B cell (primary cell): ENCODE data around the gene AGBL4. TPM values are rescaled to one million over a fixed set of nuclear protein-coding genes. Genes with fewer than 3 reads are reported as not detected.

ENCODE experiments used
- ATAC-seq: fragments of 200-7000 bp; cut with Tn5 transposase; one replicate; pipeline ENCODE4 v1.10.0; 2021; ENCODE audit warnings: low read depth, mild to moderate bottlenecking, moderate number of reproducible peaks, moderate library complexity
- CTCF ChIA-PET: fragments of 350-600 bp; sonication (Branson Sonifier 250); formaldehyde crosslinking; loops from one replicate; lab custom pipeline; 2021; ENCODE audit warnings: antibody characterized with exemption, inconsistent platforms; lab: Charles Lee
- POLR2A ChIA-PET: fragments of 350-600 bp; sonication (Branson Sonifier 250); formaldehyde crosslinking; loops from one replicate; lab custom pipeline; 2021; ENCODE audit warnings: antibody characterized with exemption; lab: Charles Lee
- DNase-seq: peaks from one replicate; pipeline ENCODE4 v3.0.0; 2013
- H2AFZ ChIP-seq: 2 replicates; pipeline ENCODE4 v1.6.1; 2012; ENCODE audit warnings: mild to moderate bottlenecking, low read depth, low read length; ENCODE audit not compliant: insufficient read depth, poor library complexity, severe bottlenecking
- H3K27ac ChIP-seq, 2 donors: 1 replicate in 1 of 2; 2 replicates in 1 of 2; pipeline ENCODE4 v1.5.1; 2012 to 2013; ENCODE audit warnings: low read length in 2 of 2, mild to moderate bottlenecking in 2 of 2, moderate library complexity in 1 of 2
- H3K27me3 ChIP-seq, 4 experiments: fragments of 200-600 bp in 1 of 4; sonication (generic) in 1 of 4; replicated peaks in 1 of 4; 1 replicate in 2 of 4; 2 replicates in 2 of 4; pipeline versions ENCODE4 v1.6.1 to v1.7.0; 2013 to 2016; ENCODE audit warnings: low read length in 3 of 4, mild to moderate bottlenecking in 2 of 4, mixed read lengths in 1 of 4, moderate library complexity in 1 of 4; ENCODE audit not compliant: insufficient read depth in 4 of 4, control insufficient read depth in 3 of 4; ENCODE audit errors: control extremely low read depth in 1 of 4
- H3K36me3 ChIP-seq, 2 experiments: replicated peaks in 1 of 2; 1 replicate in 1 of 2; 2 replicates in 1 of 2; pipeline versions ENCODE4 v1.6.1 to v1.7.1; 2013; ENCODE audit warnings: low read length in 1 of 2; ENCODE audit not compliant: insufficient read depth in 2 of 2, control insufficient read depth in 1 of 2; ENCODE audit errors: control extremely low read depth in 1 of 2, extremely low read depth in 1 of 2
- H3K4me1 ChIP-seq, 2 donors: fragments of 200-600 bp in 1 of 2; sonication (generic) in 1 of 2; 1 replicate in 1 of 2; 2 replicates in 1 of 2; pipeline versions ENCODE4 v1.5.1 to v1.6.1; 2013 to 2017; ENCODE audit warnings: low read length in 2 of 2; ENCODE audit not compliant: control insufficient read depth in 2 of 2, insufficient read depth in 2 of 2
- H3K4me2 ChIP-seq: replicated peaks from 2 replicates; pipeline ENCODE3; 2012; ENCODE audit warnings: mild to moderate bottlenecking, low read depth, low read length; ENCODE audit not compliant: poor library complexity, severe bottlenecking
- H3K4me3 ChIP-seq, 5 experiments: fragments of 200-600 bp in 1 of 5; sonication (generic) in 1 of 5; 1 replicate in 3 of 5; 2 replicates in 2 of 5; pipeline versions ENCODE4 v1.5.1 to v1.7.0; 2011 to 2016; ENCODE audit warnings: low read length in 4 of 5, mild to moderate bottlenecking in 4 of 5, low read depth in 2 of 5, control low read depth in 1 of 5, moderate library complexity in 1 of 5; ENCODE audit not compliant: insufficient read depth in 1 of 5; ENCODE audit errors: control extremely low read depth in 1 of 5, extremely low read depth in 1 of 5
- H3K79me2 ChIP-seq: fragments of 200-600 bp; sonication (generic); one replicate; pipeline ENCODE4 v1.6.0; 2016; ENCODE audit warnings: low read length; ENCODE audit not compliant: control insufficient read depth, insufficient read depth
- H3K9ac ChIP-seq: fragments of 200-600 bp; sonication (generic); 2 replicates; pipeline ENCODE4 v1.6.1; 2017; ENCODE audit warnings: mild to moderate bottlenecking, low read length, moderate library complexity
- H3K9me3 ChIP-seq, 3 donors: one replicate each; pipeline versions ENCODE4 v1.6.1 to v1.7.1; 2013; ENCODE audit warnings: low read length in 2 of 3; ENCODE audit not compliant: control insufficient read depth in 2 of 3, insufficient read depth in 1 of 3; ENCODE audit errors: control extremely low read depth in 1 of 3
- H4K20me1 ChIP-seq: 2 replicates; pipeline ENCODE4 v1.6.0; 2012; ENCODE audit warnings: mild to moderate bottlenecking, low read length; ENCODE audit not compliant: insufficient read depth, control insufficient read depth, poor library complexity, severe bottlenecking
- H3K27ac Mint-ChIP-seq: one replicate; pipeline ENCODE4 v1.8.0; 2021; ENCODE audit warnings: mixed read lengths
- H3K27me3 Mint-ChIP-seq: one replicate; pipeline ENCODE4 v1.8.0; 2021; ENCODE audit warnings: mixed read lengths
- H3K4me1 Mint-ChIP-seq: one replicate; pipeline ENCODE4 v1.8.0; 2021; ENCODE audit warnings: mixed read lengths
- H3K4me3 Mint-ChIP-seq: one replicate; pipeline ENCODE4 v1.8.0; 2021; ENCODE audit warnings: mixed read lengths
- H3K9me3 Mint-ChIP-seq: one replicate; pipeline ENCODE4 v1.8.0; 2022; ENCODE audit warnings: mixed read lengths; ENCODE audit not compliant: insufficient read depth
- CTCF ChIP-seq: fragments of 200-600 bp; IDR thresholded peaks from one replicate; pipeline ENCODE4 v1.8.0; 2022; ENCODE audit warnings: antibody characterized with exemption, mild to moderate bottlenecking
- EZH2 ChIP-seq: IDR thresholded peaks from 2 replicates; pipeline ENCODE4 v1.6.1; 2012; ENCODE audit warnings: borderline replicate concordance, low read depth, mild to moderate bottlenecking, moderate library complexity, low read length; ENCODE audit not compliant: insufficient read depth, poor library complexity, severe bottlenecking
- WGBS: methylation state at CpG from one replicate; pipeline ENCODE4 v1.1.5; 2013; ENCODE audit warnings: missing lambda C conversion rate; ENCODE audit not compliant: insufficient coverage; 5-methylcytosine and 5-hydroxymethylcytosine counted together
- intact Hi-C: fragments of 100-400 bp; cut with micrococcal nuclease; formaldehyde crosslinking; loops from one replicate; pipeline ENCODE4 v1.10.0; 2022
- polyA plus RNA-seq: library from polyadenylated mRNA; depleted of rRNA; stranded (reverse); fragments of >200 nt; gene quantifications from 2 replicates; pipeline ENCODE4 v1.2.3, GENCODE V29; 2012
- total RNA-seq, 2 donors: library from RNA; stranded (reverse); fragments of 120-200 nt in 1 of 2; gene quantifications; 1 replicate in 1 of 2; 2 replicates in 1 of 2; pipeline versions ENCODE4 v1.2.3 to v1.2.4, GENCODE V29; 2013 to 2022

The AGBL4 gene
- total and polyA plus RNA-seq, 2 donors (not counting 1 experiment from before 2014, with no cell fraction given): 0.07 to 0.12 TPM

GRCh38 chr1:48547561-48548220 is 1476.1 kb downstream of the AGBL4 start:
- Histone ChIP-seq H2AFZ (no peak overlapping the region), H3K9ac (no peak overlapping the region), H3K9me3 (no peaks in the 10 kb centered on the region), H4K20me1 (no peaks in the 10 kb centered on the region), H3K4me2 (no peak overlapping the region), H3K79me2 (no peaks in the 10 kb centered on the region), H3K27ac (no peak overlapping the region), H3K4me3 (no peak overlapping the region), H3K36me3 (no peaks in the 10 kb centered on the region), H3K4me1 (no peaks in the 10 kb centered on the region), H3K27me3 (no peaks in the 10 kb centered on the region)
- POLR2A ChIA-PET: no interaction called here
- no peak for TF ChIP-seq CTCF
- no peak for TF ChIP-seq EZH2
- ATAC-seq (no peak), DNase-seq (no peak)
- no peak overlapping the region for H3K27ac Mint-ChIP-seq
- H3K9me3 Mint-ChIP-seq: no peaks in the 10 kb centered on the region
- H3K4me3 Mint-ChIP-seq: no peak overlapping the region
- no peaks in the 10 kb centered on the region for H3K4me1 Mint-ChIP-seq
- intact Hi-C loops: no loop called here
- 71% methylated on average over 1 of the region's 1 CpG for WGBS
- H3K27me3 Mint-ChIP-seq: peaks cover 15% of the 10 kb centered on the region
- CTCF ChIA-PET: interaction anchor here (1.1 to 1.5 kb wide), 2 partner anchors 11 to 270 kb away, joined by 3 read pairs; no protein-coding TSS in a partner anchor

GRCh38 chr1:48543854-48544253 is 1479.9 kb downstream of the AGBL4 start:
- CTCF ChIA-PET: no interaction called here
- DNase-seq: no peak
- peaks cover 23% of the 10 kb centered on the region for H3K27me3 Mint-ChIP-seq

More at GRCh38 chr1:48543854-48544253, 1479.9 kb downstream of the AGBL4 start:
- Histone ChIP-seq H2AFZ (no peak overlapping the region), H3K9me3 (peaks cover 0 to under 1% (median 0%) of the 10 kb centered on the region in 3 donors), H3K27ac (no peak overlapping the region), H3K27me3 (no peaks in the 10 kb centered on the region), H3K4me2 (no peak overlapping the region), H3K36me3 (no peaks in the 10 kb centered on the region), H3K9ac (no peak overlapping the region), H3K4me3 (no peak overlapping the region), H3K4me1 (no peaks in the 10 kb centered on the region), H4K20me1 (no peaks in the 10 kb centered on the region), H3K79me2 (no peaks in the 10 kb centered on the region)
- intact Hi-C loops: no loop called here
- Mint-ChIP-seq H3K4me3 (no peak overlapping the region), H3K4me1 (no peaks in the 10 kb centered on the region), H3K9me3 (no peaks in the 10 kb centered on the region), H3K27ac (no peak overlapping the region)
- no peak for ATAC-seq
- POLR2A ChIA-PET: no interaction called here
- no peak for TF ChIP-seq EZH2
